Upper lobe of left lung (tissue), 6 donors: Measurements from ENCODE around the gene GID8. TPM values are rescaled to one million over a fixed set of nuclear protein-coding genes. Genes with fewer than 3 reads are reported as not detected.

Source experiments
- ATAC-seq, 2 donors: fragments of 200-7000 bp; cut with Tn5 transposase; one replicate each; pipeline ENCODE4 v1.9.1; 2022; ENCODE audit warnings: mild to moderate bottlenecking in 2 of 2, moderate library complexity in 2 of 2; ENCODE audit not compliant: low FRiP score in 2 of 2
- DNase-seq, 2 donors: peaks; one replicate each; pipeline ENCODE4 v3.0.0-alpha.2; 2019 to 2020
- H3K27ac ChIP-seq, 4 donors: fragments of 200-600 bp; sonication (generic); one replicate each; pipeline ENCODE4 v1.5.1; 2016 to 2019
- H3K27me3 ChIP-seq, 4 donors: fragments of 200-600 bp; sonication (generic); one replicate each; pipeline ENCODE4 v1.5.1; 2017 to 2019
- H3K36me3 ChIP-seq, 4 donors: fragments of 200-600 bp; sonication (generic); one replicate each; pipeline ENCODE4 v1.5.1; 2016 to 2019
- H3K4me1 ChIP-seq, 4 donors: fragments of 200-600 bp; sonication (generic); one replicate each; pipeline ENCODE4 v1.5.1; 2018 to 2019
- H3K4me3 ChIP-seq, 4 donors: fragments of 200-600 bp; sonication (generic); one replicate each; pipeline ENCODE4 v1.5.1; 2017 to 2019; ENCODE audit warnings: mild to moderate bottlenecking in 2 of 4, moderate library complexity in 1 of 4
- H3K9me3 ChIP-seq, 4 donors: fragments of 200-600 bp; sonication (generic); one replicate each; pipeline ENCODE4 v1.5.1; 2018 to 2019
- CTCF ChIP-seq, 6 experiments: fragments of 450-650 bp in 4 of 6; fragments of 200-600 bp in 2 of 6; sonication (generic) in 2 of 6; IDR thresholded peaks; one replicate each; pipeline ENCODE4 v1.5.1; 2016 to 2019; ENCODE audit warnings: antibody characterized with exemption in 6 of 6
- EP300 ChIP-seq, 4 donors: sonication (generic); formaldehyde crosslinking; IDR thresholded peaks; one replicate each; pipeline ENCODE4 v1.5.1; 2017; ENCODE audit warnings: antibody characterized with exemption in 4 of 4, control low read depth in 2 of 4
- POLR2A ChIP-seq, 4 donors: fragments of 450-650 bp; IDR thresholded peaks; one replicate each; pipeline ENCODE4 v1.5.1; 2016 to 2017; ENCODE audit warnings: antibody characterized with exemption in 4 of 4, mild to moderate bottlenecking in 2 of 4
- POLR2AphosphoS5 ChIP-seq, 2 donors: sonication (generic); formaldehyde crosslinking; IDR thresholded peaks; one replicate each; pipeline ENCODE4 v1.5.1; 2017; ENCODE audit warnings: antibody characterized with exemption in 2 of 2
- WGBS, 2 donors: methylation state at CpG; one replicate each; pipeline ENCODE4 v1.1.5; 2017 to 2018; 5-methylcytosine and 5-hydroxymethylcytosine counted together
- total RNA-seq, 6 donors: library from RNA; depleted of rRNA in 4 of 6; stranded (reverse); fragments of >200 nt in 4 of 6; gene quantifications; one replicate each; pipeline versions ENCODE4 v1.1.0 to v1.2.1, GENCODE V29; 2016 to 2021
- donor health status: DM: no; HTN: no; CAD: no; lungs with moderate emphysema.
- donor health status: DM: no; HTN: yes; CAD: no; lungs with severe emphysema.

GID8 gene
- total RNA-seq, 6 donors from 2014 or later = 18.6 to 33.2 (median 26.3) TPM

- DNase-seq (no peak), ATAC-seq (no peak)
- Histone ChIP-seq H3K27ac (no peak overlapping the region), H3K27me3 (no peaks in the 10 kb centered on the region), H3K9me3 (no peaks in the 10 kb centered on the region), H3K4me1 (peaks cover 26 to 45% (median 31%) of the 10 kb centered on the region in 4 donors), H3K36me3 (peaks cover 0 to 43% (median 23%) of the 10 kb centered on the region in 4 donors), H3K4me3 (no peak overlapping the region)
- TF ChIP-seq POLR2AphosphoS5 (IDR thresholded peaks at IDR 0.05) (no peak), CTCF (IDR thresholded peaks at IDR 0.05) (no peak), EP300 (IDR thresholded peaks at IDR 0.05) (no peak), POLR2A (IDR thresholded peaks at IDR 0.05) (no peak)
- 87% methylated on average over 10 to 11 of the region's 11 CpGs for WGBS, 2 donors
Measured at GRCh38 chr20:62951143-62951895, 13.4 kb downstream of the GID8 start.

- WGBS, 2 donors = 94% methylated on average over 6 to 8 of the region's 8 CpGs
- peaks cover 0 to 36% (median 17%) of the 10 kb centered on the region in 4 donors for H3K36me3 ChIP-seq
- peak in 1 of 2 donors; percentile 55 for DNase-seq
- peak overlapping the region in 1 of 4 donors; percentile 87 for H3K27ac ChIP-seq
- TF ChIP-seq CTCF (IDR thresholded peaks at IDR 0.05) (no peak), POLR2A (IDR thresholded peaks at IDR 0.05) (no peak), POLR2AphosphoS5 (IDR thresholded peaks at IDR 0.05) (no peak)
- H3K4me3 ChIP-seq = peak overlapping the region in 3 of 4 donors; percentile 36 to 52 (median 41)
- no peak for ATAC-seq
- peaks cover 26 to 45% (median 31%) of the 10 kb centered on the region in 4 donors for H3K4me1 ChIP-seq
- H3K9me3 ChIP-seq = no peaks in the 10 kb centered on the region
- no peaks in the 10 kb centered on the region for H3K27me3 ChIP-seq
Measured at GRCh38 chr20:62951896-62952372, 14.0 kb downstream of the GID8 start.

- Histone ChIP-seq H3K27me3 (no peaks in the 10 kb centered on the region), H3K4me3 (peak within 1 kb of the TSS in 3 of 4 donors; percentile 36 to 52 (median 41)), H3K36me3 (peaks cover 0 to 31% (median 15%) of the 10 kb centered on the region in 4 donors), H3K27ac (peak within 1 kb of the TSS; percentile 77 to 87 (median 85)), H3K9me3 (no peaks in the 10 kb centered on the region), H3K4me1 (peaks cover 26 to 45% (median 31%) of the 10 kb centered on the region in 4 donors)
- peak; percentile 89 to 95 for DNase-seq
- WGBS, 2 donors = 6 to 13% methylated on average over 4 to 19 of the region's 37 CpGs
- peak; percentile 40 to 51 for TF ChIP-seq POLR2AphosphoS5 (IDR thresholded peaks at IDR 0.05)
- TF ChIP-seq CTCF (IDR thresholded peaks at IDR 0.05) = peak in 3 of 6 experiments; percentile 28 to 48 (median 34)
- no peak for TF ChIP-seq POLR2A (IDR thresholded peaks at IDR 0.05)
- no peak for TF ChIP-seq EP300 (IDR thresholded peaks at IDR 0.05)
- ATAC-seq = peak; percentile 68 to 81
Measured at GRCh38 chr20:62952373-62952967, 14.5 kb downstream of the GID8 start, which contains the start of gene SLC17A9. SLC17A9 (plus strand) TSS chr20:62952709; CDS start chr20:62952831, 122 bp downstream.

- no peak for TF ChIP-seq POLR2AphosphoS5 (IDR thresholded peaks at IDR 0.05)
- no peak for TF ChIP-seq POLR2A (IDR thresholded peaks at IDR 0.05)
- TF ChIP-seq EP300 (IDR thresholded peaks at IDR 0.05) = no peak
- TF ChIP-seq CTCF (IDR thresholded peaks at IDR 0.05) = no peak
- peak in 1 of 2 donors; percentile 9 for ATAC-seq
- no peaks in the 10 kb centered on the region for H3K9me3 ChIP-seq
- peaks cover 26 to 45% (median 31%) of the 10 kb centered on the region in 4 donors for H3K4me1 ChIP-seq
- H3K36me3 ChIP-seq = peaks cover 0 to 24% (median 14%) of the 10 kb centered on the region in 4 donors
- no peaks in the 10 kb centered on the region for H3K27me3 ChIP-seq
- DNase-seq = peak in 1 of 2 donors; percentile 75
- WGBS, 2 donors = 36 to 58% methylated on average over 5 to 19 of the region's 19 CpGs
- peak overlapping the region; percentile 77 to 87 (median 85) for H3K27ac ChIP-seq
- peak overlapping the region in 3 of 4 donors; percentile 36 to 52 (median 41) for H3K4me3 ChIP-seq
Measured at GRCh38 chr20:62952968-62953838, 15.3 kb downstream of the GID8 start.
